ENCODE measurements around the gene C2CD4A.

GRCh38 chr15:62060896-62061280 lies 5.9 kb upstream of the C2CD4A start:
- TF ChIP-seq POLR2A (IDR thresholded peaks at IDR 0.05; ENCODE audit: low read depth, low read length): no peak
- no peak for TF ChIP-seq POLR2AphosphoS5 (IDR thresholded peaks at IDR 0.05; ENCODE audit: low read depth, low read length)

Measured in GM12892 (cell line).